Neural cell (in vitro differentiated cells): ENCODE data around the gene CHRM5. TPM values are rescaled to one million over a fixed set of nuclear protein-coding genes. Genes with fewer than 3 reads are reported as not detected.
"Not testable (repeated sequence)": the region's sequence is repeated elsewhere in the genome, so short reads cannot be mapped to it uniquely, and the experiment has no call there.

Experiments used
- H2AFZ ChIP-seq: fragments of 200-600, 300-800 bp; sonication (generic), shearing (Covaris generic); 2 replicates; pipeline ENCODE4 v1.6.0; 2014; ENCODE audit warnings: low read depth, mild to moderate bottlenecking, antibody characterized with exemption, low read length, moderate library complexity
- H3F3A ChIP-seq: fragments of 200-600 bp; shearing (Covaris generic); 2 replicates; pipeline ENCODE4 v1.6.1; 2016; ENCODE audit warnings: mild to moderate bottlenecking, moderate library complexity, mixed read lengths, antibody characterized with exemption, low read length; ENCODE audit not compliant: insufficient read depth, poor library complexity, severe bottlenecking
- H3K27ac ChIP-seq: fragments of 200-600, 300-800 bp; sonication (generic), shearing (Covaris generic); 2 replicates; pipeline ENCODE4 v1.5.1; 2014; ENCODE audit warnings: mild to moderate bottlenecking, low read length, moderate library complexity
- H3K27me3 ChIP-seq: fragments of 300-800, 200-600 bp; sonication (generic), shearing (Covaris generic); 2 replicates; pipeline ENCODE4 v1.6.0; 2014; ENCODE audit warnings: mild to moderate bottlenecking, low read depth, low read length, moderate library complexity; ENCODE audit not compliant: insufficient read depth
- H3K36me3 ChIP-seq: fragments of 300-800, 200-600 bp; sonication (generic), shearing (Covaris generic); 2 replicates; pipeline ENCODE4 v1.5.1; 2014; ENCODE audit warnings: mild to moderate bottlenecking, antibody characterized with exemption, low read length, moderate library complexity; ENCODE audit not compliant: insufficient read depth
- H3K4me2 ChIP-seq: fragments of 300-800, 200-600 bp; sonication (generic), shearing (Covaris generic); 2 replicates; pipeline ENCODE4 v1.6.0; 2014; ENCODE audit warnings: mild to moderate bottlenecking, low read length
- H3K4me3 ChIP-seq: fragments of 300-800, 200-600 bp; sonication (generic), shearing (Covaris generic); 2 replicates; pipeline ENCODE4 v1.5.1; 2014; ENCODE audit warnings: mild to moderate bottlenecking, low read length, moderate library complexity
- H3K79me2 ChIP-seq: fragments of 200-600 bp; shearing (Covaris generic); replicated peaks from 2 replicates; pipeline ENCODE4 v1.6.0; 2014; ENCODE audit warnings: mild to moderate bottlenecking, low read length, moderate library complexity; ENCODE audit not compliant: insufficient read depth
- H3K9ac ChIP-seq: fragments of 300-800, 200-600 bp; sonication (generic), shearing (Covaris generic); 2 replicates; pipeline ENCODE4 v1.6.1; 2016; ENCODE audit warnings: mild to moderate bottlenecking, low read length, mixed read lengths
- H3K9me2 ChIP-seq: fragments of 200-600 bp; shearing (Covaris generic); 2 replicates; pipeline ENCODE4 v1.6.1; 2016; ENCODE audit warnings: mild to moderate bottlenecking, low read length, mixed read lengths; ENCODE audit not compliant: insufficient read depth
- H3K9me3 ChIP-seq: fragments of 200-600, 300-800 bp; sonication (generic), shearing (Covaris generic); 2 replicates; pipeline ENCODE4 v1.6.1; 2016; ENCODE audit warnings: mild to moderate bottlenecking, mixed run types, low read length, moderate library complexity, mixed read lengths
- H4K20me1 ChIP-seq: fragments of 200-600 bp; shearing (Covaris generic); 2 replicates; pipeline ENCODE4 v1.6.1; 2016; ENCODE audit warnings: mild to moderate bottlenecking, mixed run types; ENCODE audit not compliant: insufficient read depth
- CTCF ChIP-seq: fragments of 450-650 bp; IDR thresholded peaks from 2 replicates; pipeline ENCODE4 v1.5.1; 2014; ENCODE audit warnings: antibody characterized with exemption, mild to moderate bottlenecking, moderate library complexity; ENCODE audit not compliant: poor library complexity, severe bottlenecking
- EP300 ChIP-seq: fragments of 450-650 bp; conservative IDR thresholded peaks from 2 replicates; pipeline ENCODE4 v1.6.1; 2014; ENCODE audit warnings: antibody characterized with exemption, mild to moderate bottlenecking, moderate library complexity; ENCODE audit not compliant: poor library complexity, severe bottlenecking
- EZH2 ChIP-seq: fragments of 200-600, 300-800 bp; shearing (Covaris generic), sonication (generic); IDR thresholded peaks from 2 replicates; pipeline ENCODE4 v1.6.1; 2014; ENCODE audit warnings: antibody characterized with exemption, low read length, borderline replicate concordance, mild to moderate bottlenecking; ENCODE audit not compliant: insufficient read depth, poor library complexity, severe bottlenecking
- MXI1 ChIP-seq: fragments of 450-650 bp; conservative IDR thresholded peaks from 2 replicates; pipeline ENCODE4 v1.6.1; 2014; ENCODE audit warnings: antibody characterized with exemption, mild to moderate bottlenecking; ENCODE audit not compliant: poor library complexity, severe bottlenecking
- POLR2AphosphoS5 ChIP-seq: IDR thresholded peaks from 2 replicates; pipeline ENCODE4 v1.6.1; 2012
- RAD21 ChIP-seq: fragments of 450-650 bp; conservative IDR thresholded peaks from 2 replicates; pipeline ENCODE4 v1.6.1; 2014; ENCODE audit warnings: antibody characterized with exemption, mild to moderate bottlenecking, moderate library complexity
- REST ChIP-seq: IDR thresholded peaks from 2 replicates; pipeline ENCODE4 v1.6.1; 2012; ENCODE audit warnings: borderline replicate concordance
- SMC3 ChIP-seq: fragments of 450-650 bp; conservative IDR thresholded peaks from 2 replicates; pipeline ENCODE4 v1.6.1; 2014; ENCODE audit warnings: antibody characterized with exemption, mild to moderate bottlenecking, moderate library complexity; ENCODE audit not compliant: poor library complexity
- TAF1 ChIP-seq: IDR thresholded peaks from 2 replicates; pipeline ENCODE4 v1.6.1; 2012; ENCODE audit warnings: low read depth
- polyA plus RNA-seq: library from polyadenylated mRNA; depleted of rRNA; stranded (reverse); fragments of >200 nt; gene quantifications from 2 replicates; pipeline ENCODE4 v1.2.3, GENCODE V29; 2014

The CHRM5 gene
- polyA plus RNA-seq, 1 donor from 2014 or later, result 3.9 TPM

DNA sequence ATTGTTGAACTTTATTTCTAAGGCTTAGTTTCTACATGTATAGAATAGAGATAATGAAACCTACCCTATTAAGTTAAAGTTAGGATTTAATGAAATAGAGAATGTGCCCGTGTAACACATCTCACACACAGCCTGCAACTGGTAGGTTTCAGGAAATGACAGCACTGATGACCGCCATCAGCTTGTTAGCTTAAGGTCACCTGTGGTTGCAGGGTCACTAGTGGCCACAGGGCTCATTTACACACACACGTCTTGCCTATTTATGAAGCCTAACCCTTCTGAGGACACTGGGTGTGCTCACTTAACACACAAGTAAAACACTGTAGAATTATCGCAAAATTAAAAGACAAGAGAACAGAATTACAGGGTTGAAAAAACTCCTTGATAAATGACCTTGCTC is 20.1 kb downstream of the CHRM5 start:
- H3K79me2 ChIP-seq, result no peaks in the 10 kb centered on the region

DNA sequence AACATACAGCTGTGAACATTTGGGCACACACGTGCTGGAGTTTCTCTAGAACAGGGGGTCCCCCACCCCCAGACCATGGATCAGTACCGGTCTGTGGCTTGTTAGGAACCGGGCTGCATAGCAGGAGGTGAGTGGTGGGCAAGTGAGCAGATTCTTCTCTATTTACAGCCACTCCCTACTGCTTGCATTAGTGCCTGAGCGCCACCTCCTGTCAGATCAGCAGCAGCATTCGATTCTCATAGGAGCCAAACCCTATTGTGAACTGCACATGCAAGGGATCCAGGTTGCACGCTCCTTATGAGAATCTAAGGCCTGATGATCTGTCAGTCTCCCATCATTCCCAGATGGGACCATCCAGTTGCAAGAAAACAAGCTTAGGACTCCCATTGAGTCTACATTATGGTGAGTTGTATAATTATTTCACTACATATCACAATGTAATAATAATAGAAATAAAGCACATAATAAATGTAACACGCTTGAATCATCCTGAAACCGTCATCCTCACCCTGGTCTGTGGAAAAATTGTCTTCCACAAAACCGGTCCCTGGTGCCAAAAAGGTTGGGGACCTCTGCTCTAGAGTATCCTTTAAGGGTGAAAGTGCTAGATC is 25.8 kb downstream of the CHRM5 start:
- no peak overlapping the region for H3K9ac ChIP-seq
- H3F3A ChIP-seq, result no peaks in the 10 kb centered on the region
- no peaks in the 10 kb centered on the region for H3K27me3 ChIP-seq
- no peaks in the 10 kb centered on the region for H3K79me2 ChIP-seq
- no peak overlapping the region for H2AFZ ChIP-seq
- H3K4me2 ChIP-seq, result no peak overlapping the region
- H3K36me3 ChIP-seq, result no peaks in the 10 kb centered on the region
- no peaks in the 10 kb centered on the region for H4K20me1 ChIP-seq
- no peak overlapping the region for H3K4me3 ChIP-seq
- no peaks in the 10 kb centered on the region for H3K9me3 ChIP-seq
- no peaks in the 10 kb centered on the region for H3K9me2 ChIP-seq
- TF ChIP-seq CTCF (no peak), TAF1 (no peak), REST (no peak)
- no peak overlapping the region for H3K27ac ChIP-seq

More for the DNA sequence above, 20.1 kb downstream of the CHRM5 start:
- H3K36me3 ChIP-seq, result no peaks in the 10 kb centered on the region
- H3K4me2 ChIP-seq, result no peak overlapping the region
- no peaks in the 10 kb centered on the region for H3K9me3 ChIP-seq
- no peaks in the 10 kb centered on the region for H3K27me3 ChIP-seq
- no peak overlapping the region for H3K27ac ChIP-seq
- H3F3A ChIP-seq, result no peaks in the 10 kb centered on the region
- H3K9ac ChIP-seq, result no peak overlapping the region
- H4K20me1 ChIP-seq, result no peaks in the 10 kb centered on the region
- TF ChIP-seq EZH2, result no peak
- no peak for TF ChIP-seq CTCF
- TF ChIP-seq POLR2AphosphoS5, result no peak
- no peak for TF ChIP-seq REST
- no peak for TF ChIP-seq RAD21
- no peak for TF ChIP-seq MXI1
- no peak for TF ChIP-seq SMC3
- no peak for TF ChIP-seq EP300
- TF ChIP-seq TAF1, result no peak
- H3K9me2 ChIP-seq, result no peaks in the 10 kb centered on the region
- no peak overlapping the region for H3K4me3 ChIP-seq
- no peak overlapping the region for H2AFZ ChIP-seq

GRCh38 chr15:33995666-33996065 is 27.4 kb downstream of the CHRM5 start:
- H4K20me1 ChIP-seq, H3K4me2 ChIP-seq, H3F3A ChIP-seq, H3K9me2 ChIP-seq, H3K79me2 ChIP-seq, H3K9ac ChIP-seq, H3K9me3 ChIP-seq, H3K27ac ChIP-seq, H2AFZ ChIP-seq, H3K4me3 ChIP-seq, H3K36me3 ChIP-seq, H3K27me3 ChIP-seq: not testable (repeated sequence)
